ENCODE measurements around the gene CYBC1. TPM values are rescaled to one million over a fixed set of nuclear protein-coding genes. Genes with fewer than 3 reads are reported as not detected.

CYBC1 gene
- total RNA-seq, 1 experiment from 2014 or later = 71.7 TPM

- CTCF ChIA-PET = interaction anchor here (1.0 kb wide), 1 partner anchor 23 kb away, joined by 3 read pairs; no protein-coding TSS in a partner anchor
- no peak for DNase-seq (ENCODE audit: low spot score)
- ATAC-seq = no peak
- no peak overlapping the region for H3K27ac Mint-ChIP-seq
- no peak overlapping the region for H3K4me3 Mint-ChIP-seq
- H3K36me3 Mint-ChIP-seq = peaks cover 9% of the 10 kb centered on the region
- POLR2A ChIA-PET = no interaction called here
- H3K9me3 Mint-ChIP-seq = no peaks in the 10 kb centered on the region
- no peaks in the 10 kb centered on the region for H3K4me1 Mint-ChIP-seq
- H3K27me3 Mint-ChIP-seq (ENCODE audit: low read depth) = no peaks in the 10 kb centered on the region
- TF ChIP-seq FOXP4 (CRISPR knock-in tag; IDR thresholded peaks at IDR 0.05) (no peak), TEAD4 (CRISPR knock-in tag; IDR thresholded peaks at IDR 0.05) (no peak)
Observed at GRCh38 chr17:82399041-82399441, 51.5 kb downstream of the CYBC1 start.

GRCh38 chr17:82397449-82398335 lies 52.9 kb downstream of the CYBC1 start:
- ATAC-seq = no peak
- no peaks in the 10 kb centered on the region for H3K9me3 Mint-ChIP-seq
- CTCF ChIA-PET = no interaction called here
- DNase-seq (ENCODE audit: low spot score) = no peak
- POLR2A ChIA-PET = no interaction called here
- H3K36me3 Mint-ChIP-seq = peaks cover 5% of the 10 kb centered on the region
- no peak overlapping the region for H3K27ac Mint-ChIP-seq
- no peaks in the 10 kb centered on the region for H3K4me1 Mint-ChIP-seq
- no peak overlapping the region for H3K4me3 Mint-ChIP-seq
- no peaks in the 10 kb centered on the region for H3K27me3 Mint-ChIP-seq (ENCODE audit: low read depth)
- TF ChIP-seq, protein P1, sequence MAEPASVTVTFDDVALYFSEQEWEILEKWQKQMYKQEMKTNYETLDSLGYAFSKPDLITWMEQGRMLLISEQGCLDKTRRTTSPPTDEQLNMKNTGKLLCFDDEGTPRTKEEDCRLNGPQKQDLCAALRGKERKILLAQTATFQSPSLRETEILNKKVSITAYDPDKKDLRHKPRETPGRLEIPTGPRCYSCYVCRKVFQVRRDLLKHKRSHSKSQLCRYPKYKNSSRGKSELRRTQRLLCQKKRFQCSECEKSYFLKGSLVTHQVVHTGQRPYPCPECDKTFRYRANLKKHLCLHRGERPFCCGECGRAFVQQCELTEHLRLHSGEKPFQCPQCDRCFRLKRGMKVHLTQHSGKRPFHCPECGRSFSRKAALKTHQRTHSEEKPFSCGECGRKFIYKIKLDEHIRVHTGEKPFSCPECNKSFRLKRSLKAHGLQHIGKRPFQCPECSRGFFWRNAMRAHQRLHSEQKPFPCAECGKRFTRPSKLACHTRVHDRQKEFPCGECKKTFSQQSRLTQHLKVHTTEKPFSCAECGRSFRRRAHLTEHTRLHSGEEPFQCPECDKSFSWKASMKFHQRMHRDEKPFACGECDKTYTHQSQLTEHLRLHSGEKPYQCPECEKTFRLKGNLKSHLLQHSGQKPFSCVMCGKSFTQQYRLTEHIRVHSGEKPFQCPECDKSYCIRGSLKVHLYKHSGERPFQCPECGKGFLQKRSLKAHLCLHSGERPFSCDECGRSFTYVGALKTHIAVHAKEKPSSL (CRISPR knock-in tag; conservative IDR thresholded peaks at IDR 0.05) = no peak
- TF ChIP-seq SP1 (CRISPR knock-in tag; conservative IDR thresholded peaks at IDR 0.05) (no peak), ZBTB21 (CRISPR knock-in tag; IDR thresholded peaks at IDR 0.05; ENCODE audit: borderline replicate concordance) (no peak), FOXK1 (CRISPR knock-in tag; IDR thresholded peaks at IDR 0.05) (no peak), CTCF (IDR thresholded peaks at IDR 0.05) (no peak), EMX1 (CRISPR knock-in tag; IDR thresholded peaks at IDR 0.05) (no peak), CREB1 (CRISPR knock-in tag; IDR thresholded peaks at IDR 0.05) (no peak), RORB (CRISPR knock-in tag; IDR thresholded peaks at IDR 0.05) (no peak), JAZF1 (CRISPR knock-in tag; IDR thresholded peaks at IDR 0.05) (no peak), NFYB (CRISPR knock-in tag; conservative IDR thresholded peaks at IDR 0.05; ENCODE audit: low read depth) (no peak), KAT7 (CRISPR knock-in tag; IDR thresholded peaks at IDR 0.05; ENCODE audit: borderline replicate concordance) (no peak), PREB (CRISPR knock-in tag; IDR thresholded peaks at IDR 0.05; ENCODE audit: borderline replicate concordance) (no peak), ZNF219 (CRISPR knock-in tag; IDR thresholded peaks at IDR 0.05; ENCODE audit: borderline replicate concordance) (no peak), ZNF416 (CRISPR knock-in tag; IDR thresholded peaks at IDR 0.05) (no peak)
- TF ChIP-seq, protein P2, sequence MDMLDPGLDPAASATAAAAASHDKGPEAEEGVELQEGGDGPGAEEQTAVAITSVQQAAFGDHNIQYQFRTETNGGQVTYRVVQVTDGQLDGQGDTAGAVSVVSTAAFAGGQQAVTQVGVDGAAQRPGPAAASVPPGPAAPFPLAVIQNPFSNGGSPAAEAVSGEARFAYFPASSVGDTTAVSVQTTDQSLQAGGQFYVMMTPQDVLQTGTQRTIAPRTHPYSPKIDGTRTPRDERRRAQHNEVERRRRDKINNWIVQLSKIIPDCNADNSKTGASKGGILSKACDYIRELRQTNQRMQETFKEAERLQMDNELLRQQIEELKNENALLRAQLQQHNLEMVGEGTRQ (CRISPR knock-in tag; IDR thresholded peaks at IDR 0.05) = no peak

All from WTC11 (cell line).